SH-SY5Y (cell line): ENCODE results near the gene TSC22D2.

Experiments
- GATA2 ChIP-seq: IDR thresholded peaks from 2 replicates; pipeline ENCODE4 v1.6.1; 2011; ENCODE audit warnings: mild to moderate bottlenecking, low read depth, low read length
- GATA3 ChIP-seq: IDR thresholded peaks from 2 replicates; pipeline ENCODE4 v1.6.1; 2011; ENCODE audit warnings: low read depth, mild to moderate bottlenecking, low read length, moderate library complexity

- TF ChIP-seq GATA2 (no peak), GATA3 (no peak)
These were observed 28.6 kb upstream of the TSC22D2 start for GRCh38 chr3:150379469-150379868.
